CD4-positive, alpha-beta T cell (primary cell): ENCODE data around the gene DYNLL1. TPM values are rescaled to one million over a fixed set of nuclear protein-coding genes. Genes with fewer than 3 reads are reported as not detected.

Experiments used
- ATAC-seq: fragments of 200-7000 bp; cut with Tn5 transposase; one replicate; pipeline ENCODE4 v1.10.0; 2022; ENCODE audit warnings: mild to moderate bottlenecking; ENCODE audit not compliant: poor library complexity
- CTCF ChIA-PET: fragments of 350-600 bp; sonication (Branson Sonifier 250); formaldehyde crosslinking; loops from one replicate; lab custom pipeline; 2021; ENCODE audit warnings: antibody characterized with exemption, inconsistent platforms; lab: Charles Lee
- POLR2A ChIA-PET: fragments of 350-600 bp; sonication (Branson Sonifier 250); formaldehyde crosslinking; loops from one replicate; lab custom pipeline; 2021; ENCODE audit warnings: antibody characterized with exemption, inconsistent platforms; lab: Charles Lee
- DNase-seq, 14 experiments: peaks; one replicate each; pipeline ENCODE4 v3.0.0-alpha.2; 2013 to 2020; ENCODE audit warnings: mixed read lengths in 2 of 14
- H3K27ac ChIP-seq, 2 donors: one replicate each; pipeline versions ENCODE4 v1.5.1 to v1.7.0; 2013; ENCODE audit warnings: low read length in 2 of 2, low read depth in 1 of 2, mild to moderate bottlenecking in 1 of 2
- H3K27me3 ChIP-seq, 2 experiments: 1 replicate in 1 of 2; 2 replicates in 1 of 2; pipeline versions ENCODE4 v1.6.1 to v1.7.0; 2013; ENCODE audit warnings: low read length in 2 of 2, control low read depth in 1 of 2, mild to moderate bottlenecking in 1 of 2, moderate library complexity in 1 of 2; ENCODE audit not compliant: insufficient read depth in 2 of 2, control insufficient read depth in 1 of 2
- H3K36me3 ChIP-seq: one replicate; pipeline ENCODE4 v1.6.1; 2013; ENCODE audit warnings: low read length, control low read depth; ENCODE audit not compliant: insufficient read depth
- H3K4me1 ChIP-seq: one replicate; pipeline ENCODE4 v1.6.1; 2013; ENCODE audit warnings: low read length, control low read depth; ENCODE audit not compliant: insufficient read depth
- H3K4me3 ChIP-seq: one replicate; pipeline ENCODE4 v1.5.1; 2013; ENCODE audit warnings: mild to moderate bottlenecking, low read length, moderate library complexity
- H3K9me3 ChIP-seq, 2 experiments: 1 replicate in 1 of 2; 2 replicates in 1 of 2; pipeline versions ENCODE4 v1.6.1 to v1.7.0; 2013; ENCODE audit warnings: low read length in 2 of 2, mild to moderate bottlenecking in 2 of 2, control low read depth in 1 of 2, moderate library complexity in 1 of 2; ENCODE audit not compliant: control insufficient read depth in 1 of 2, insufficient read depth in 1 of 2
- H3K27ac Mint-ChIP-seq: one replicate; pipeline ENCODE4 v1.8.0; 2020; ENCODE audit warnings: mixed read lengths
- H3K27me3 Mint-ChIP-seq: one replicate; pipeline ENCODE4 v1.8.0; 2021; ENCODE audit warnings: mixed read lengths
- H3K36me3 Mint-ChIP-seq: one replicate; pipeline ENCODE4 v1.8.0; 2021; ENCODE audit warnings: low read depth, mixed read lengths
- H3K4me1 Mint-ChIP-seq: one replicate; pipeline ENCODE4 v1.8.0; 2021; ENCODE audit warnings: low read depth, mixed read lengths
- H3K4me3 Mint-ChIP-seq: one replicate; pipeline ENCODE4 v1.8.0; 2020; ENCODE audit warnings: mild to moderate bottlenecking, mixed read lengths
- H3K9me3 Mint-ChIP-seq: one replicate; pipeline ENCODE4 v1.8.0; 2020; ENCODE audit warnings: mixed read lengths
- intact Hi-C, 2 experiments: fragments of 100-400 bp; cut with DNase I in 1 of 2; cut with micrococcal nuclease in 1 of 2; formaldehyde crosslinking; loops; one replicate each; pipeline versions ENCODE4 v1.15.1 to v1.9.0; 2023 to 2025; cut with DNase I, micrococcal nuclease
- total RNA-seq, 174 experiments: library from RNA in 2 of 174; stranded (reverse) in 2 of 174; gene quantifications; one replicate each; pipeline ENCODE4 v1.2.3 and lab custom pipeline; 2021 to 2026
- TF ChIP-seq, protein P1 (sequence below): fragments of 200-600 bp; IDR thresholded peaks from one replicate; pipeline ENCODE4 v1.8.0; 2022; ENCODE audit warnings: antibody characterized with exemption, mild to moderate bottlenecking

DYNLL1 gene
- total RNA-seq, 2 experiments from 2014 or later, result 23.6 to 24.5 TPM

DNA sequence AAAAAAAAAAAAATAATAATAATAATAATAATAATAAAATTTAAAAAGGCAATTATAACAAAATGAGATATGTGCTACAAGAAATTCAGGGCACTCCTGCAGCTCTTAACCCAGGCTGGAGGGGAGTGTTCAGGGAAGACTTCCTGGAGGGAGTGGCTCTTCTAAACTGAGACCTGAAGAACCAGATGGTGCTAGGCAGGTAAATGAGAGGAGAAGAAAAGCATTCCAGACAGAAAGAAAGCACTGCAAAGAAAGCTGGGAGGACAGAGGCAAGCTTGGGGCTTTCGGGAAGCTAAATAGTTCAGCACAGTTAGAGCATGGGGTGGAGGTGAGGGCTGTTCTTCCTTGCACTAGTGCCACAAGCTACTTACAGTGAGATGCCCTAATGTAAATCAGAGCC lies 16.5 kb upstream of the DYNLL1 start:
- Mint-ChIP-seq H3K27me3 (no peaks in the 10 kb centered on the region), H3K4me3 (no peak overlapping the region), H3K36me3 (no peaks in the 10 kb centered on the region), H3K27ac (no peak overlapping the region), H3K4me1 (peaks cover 5% of the 10 kb centered on the region), H3K9me3 (no peaks in the 10 kb centered on the region)
- Histone ChIP-seq H3K9me3 (no peaks in the 10 kb centered on the region), H3K36me3 (peaks cover 2% of the 10 kb centered on the region), H3K27me3 (no peaks in the 10 kb centered on the region), H3K27ac (no peak overlapping the region), H3K4me3 (no peak overlapping the region), H3K4me1 (peaks cover 26% of the 10 kb centered on the region)
- POLR2A ChIA-PET, result interaction anchor here (1.1 kb wide), 1 partner anchor 188 kb away, joined by 3 read pairs; no protein-coding TSS in a partner anchor
- CTCF ChIA-PET, result interaction anchor here (0.7 to 0.9 kb wide), 3 partner anchors 10 to 131 kb away, joined by 3 to 4 read pairs (median 4); no protein-coding TSS in a partner anchor
- intact Hi-C loops, result no loop called here
- no peak for DNase-seq
- no peak for ATAC-seq
- TF ChIP-seq, protein P1, sequence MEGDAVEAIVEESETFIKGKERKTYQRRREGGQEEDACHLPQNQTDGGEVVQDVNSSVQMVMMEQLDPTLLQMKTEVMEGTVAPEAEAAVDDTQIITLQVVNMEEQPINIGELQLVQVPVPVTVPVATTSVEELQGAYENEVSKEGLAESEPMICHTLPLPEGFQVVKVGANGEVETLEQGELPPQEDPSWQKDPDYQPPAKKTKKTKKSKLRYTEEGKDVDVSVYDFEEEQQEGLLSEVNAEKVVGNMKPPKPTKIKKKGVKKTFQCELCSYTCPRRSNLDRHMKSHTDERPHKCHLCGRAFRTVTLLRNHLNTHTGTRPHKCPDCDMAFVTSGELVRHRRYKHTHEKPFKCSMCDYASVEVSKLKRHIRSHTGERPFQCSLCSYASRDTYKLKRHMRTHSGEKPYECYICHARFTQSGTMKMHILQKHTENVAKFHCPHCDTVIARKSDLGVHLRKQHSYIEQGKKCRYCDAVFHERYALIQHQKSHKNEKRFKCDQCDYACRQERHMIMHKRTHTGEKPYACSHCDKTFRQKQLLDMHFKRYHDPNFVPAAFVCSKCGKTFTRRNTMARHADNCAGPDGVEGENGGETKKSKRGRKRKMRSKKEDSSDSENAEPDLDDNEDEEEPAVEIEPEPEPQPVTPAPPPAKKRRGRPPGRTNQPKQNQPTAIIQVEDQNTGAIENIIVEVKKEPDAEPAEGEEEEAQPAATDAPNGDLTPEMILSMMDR, result no peak

DNA sequence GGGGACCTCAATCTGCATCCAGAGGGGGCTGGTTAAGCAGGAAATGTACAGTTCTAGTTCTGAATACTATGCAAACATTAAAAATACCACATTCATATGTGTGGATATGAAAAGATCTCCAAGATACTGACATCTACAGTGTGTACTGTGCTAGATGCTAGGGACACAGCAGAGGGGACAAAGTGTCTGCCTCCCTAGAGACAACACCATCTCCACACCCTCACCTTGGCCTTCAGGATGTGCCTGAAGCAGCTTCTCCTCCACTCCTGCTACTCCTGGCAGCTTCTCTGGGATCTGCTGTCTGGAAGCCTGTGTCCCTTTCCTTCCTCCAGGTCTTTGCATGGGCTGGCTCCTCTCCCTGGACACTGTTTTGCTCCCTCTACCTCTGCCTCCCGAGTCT lies 15.7 kb upstream of the DYNLL1 start:
- Mint-ChIP-seq H3K27me3 (no peaks in the 10 kb centered on the region), H3K36me3 (no peaks in the 10 kb centered on the region), H3K4me1 (peaks cover 5% of the 10 kb centered on the region), H3K9me3 (no peaks in the 10 kb centered on the region), H3K4me3 (no peak overlapping the region), H3K27ac (no peak overlapping the region)
- Histone ChIP-seq H3K9me3 (no peaks in the 10 kb centered on the region), H3K27ac (peak overlapping the region in 1 of 2 donors; percentile 9), H3K4me3 (no peak overlapping the region), H3K4me1 (peaks cover 26% of the 10 kb centered on the region), H3K27me3 (no peaks in the 10 kb centered on the region), H3K36me3 (peaks cover 2% of the 10 kb centered on the region)
- intact Hi-C loops, result no loop called here
- ChIA-PET POLR2A (interaction anchor here (1.1 kb wide), 1 partner anchor 189 kb away, joined by 3 read pairs; no protein-coding TSS in a partner anchor), CTCF (interaction anchor here (0.9 kb wide), 1 partner anchor 17 kb away, joined by 4 read pairs; no protein-coding TSS in a partner anchor)
- TF ChIP-seq, protein P1, result no peak
- no peak for DNase-seq
- ATAC-seq, result no peak

DNA sequence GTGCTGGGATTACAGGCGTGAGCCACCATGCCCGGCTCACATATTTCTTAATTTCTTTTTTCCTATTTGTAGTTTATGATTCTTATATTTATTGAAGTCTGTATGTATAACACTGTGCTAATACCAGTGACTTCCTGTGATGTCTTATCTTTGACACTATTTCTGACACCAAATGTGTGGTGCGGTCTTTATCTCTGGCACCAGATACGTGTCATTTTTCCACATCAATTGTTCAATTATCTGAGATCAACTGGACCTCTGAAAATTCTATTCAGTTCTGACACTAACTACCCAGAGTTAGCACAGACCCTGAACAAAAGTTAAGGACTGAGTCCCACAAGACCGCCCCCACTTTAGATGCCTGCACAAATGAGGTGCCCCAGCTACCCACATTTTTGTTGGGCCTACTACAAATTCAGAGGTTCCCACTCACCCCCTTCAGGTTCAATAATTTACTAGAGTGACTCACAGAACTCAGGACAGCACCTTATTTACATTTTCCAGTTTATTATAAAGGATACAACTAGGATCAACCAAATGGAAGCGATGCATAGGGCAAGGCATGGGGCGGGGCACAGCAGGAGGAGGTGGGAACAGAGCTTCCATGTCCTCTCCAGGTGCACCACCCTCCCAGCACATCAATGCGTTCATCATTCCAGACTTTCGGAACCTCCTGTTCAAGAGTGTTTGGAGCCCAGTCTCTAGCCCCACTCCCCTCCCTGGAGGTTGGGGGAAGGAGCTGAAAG lies 14.7 kb upstream of the DYNLL1 start:
- Histone ChIP-seq H3K9me3 (no peaks in the 10 kb centered on the region), H3K27ac (no peak overlapping the region), H3K4me1 (peaks cover 26% of the 10 kb centered on the region), H3K36me3 (peaks cover 2% of the 10 kb centered on the region), H3K4me3 (no peak overlapping the region), H3K27me3 (no peaks in the 10 kb centered on the region)
- H3K9me3 Mint-ChIP-seq, result no peaks in the 10 kb centered on the region
- H3K27ac Mint-ChIP-seq, result no peak overlapping the region
- peaks cover 5% of the 10 kb centered on the region for H3K4me1 Mint-ChIP-seq
- ChIA-PET POLR2A (no interaction called here), CTCF (no interaction called here)
- H3K36me3 Mint-ChIP-seq, result no peaks in the 10 kb centered on the region
- TF ChIP-seq, protein P1, result no peak
- DNase-seq, result peak in 3 of 14 experiments; percentile 28 to 67 (median 32)
- ATAC-seq, result no peak
- no peak overlapping the region for H3K4me3 Mint-ChIP-seq
- H3K27me3 Mint-ChIP-seq, result no peaks in the 10 kb centered on the region
- intact Hi-C loops, result no loop called here
